Measurements from ENCODE around the gene NMU. TPM values are rescaled to one million over a fixed set of nuclear protein-coding genes. Genes with fewer than 3 reads are reported as not detected.

Gene NMU
- total and polyA plus RNA-seq, 10 of the 15 experiments (the other 5 are each of a cell fraction or from before 2014, with no cell fraction given): 0.33 TPM; not detected in 9

GRCh38 chr4:55574252-55574651 lies 61.8 kb downstream of the NMU start (continued):
- TF ChIP-seq CREM (IDR thresholded peaks at IDR 0.05; ENCODE audit: low read depth) (no peak), ZNF274 (IDR thresholded peaks at IDR 0.05; ENCODE audit: insufficient read depth, insufficient read length) (no peak), TAF1 (IDR thresholded peaks at IDR 0.05; ENCODE audit: borderline replicate concordance, low read depth, low read length) (no peak), IRF3 (IDR thresholded peaks at IDR 0.05) (no peak), POU2F2 (IDR thresholded peaks at IDR 0.05; ENCODE audit: borderline replicate concordance, low read depth, low read length) (no peak)

- Histone ChIP-seq H3K4me3 (no peak overlapping the region), H3K9me3 (replicated peaks; ENCODE audit: control insufficient read depth, insufficient read depth, low read length) (no peaks in the 10 kb centered on the region; the same call in 2 of the 3 replicates), H3K79me2 (ENCODE audit: control insufficient read depth, insufficient read depth, low read length) (no peaks in the 10 kb centered on the region), H3K9ac (ENCODE audit: control insufficient read depth, insufficient read depth, low read length) (no peak overlapping the region), H3K27me3 (replicated peaks in 1 of 2; ENCODE audit: control insufficient read depth in 2 of 2, insufficient read depth in 2 of 2, low read length in 1 of 2) (no peaks in the 10 kb centered on the region), H3K4me1 (ENCODE audit: control insufficient read depth, insufficient read depth, low read length) (0 out of 2 replicates have a peak, but pooled peaks cover 3% of the 10 kb centered on the region), H3K27ac (ENCODE audit: control insufficient read depth, insufficient read depth) (no peak overlapping the region), H4K20me1 (ENCODE audit: control insufficient read depth, insufficient read depth) (no peaks in the 10 kb centered on the region), H3K36me3 (ENCODE audit: control insufficient read depth in 2 of 2, insufficient read depth in 2 of 2, low read length in 1 of 2) (no peaks in the 10 kb centered on the region), H2AFZ (ENCODE audit: control insufficient read depth, low read depth, low read length) (no peak overlapping the region), H3K4me2 (ENCODE audit: control insufficient read depth, insufficient read depth) (no peak overlapping the region)
- SMC1A ChIA-PET (ENCODE audit: uncharacterized antibody, unreplicated experiment): no interaction called here
- CTCF ChIA-PET: interaction anchor here (1.1 kb wide), 1 partner anchor 11 kb away, joined by 5 read pairs; no protein-coding TSS in a partner anchor
- RAD21 ChIA-PET (ENCODE audit: unreplicated experiment): no interaction called here
- ATAC-seq (no peak), FAIRE-seq (no peak), DNase-seq (ENCODE audit: low read depth, low spot score) (no peak)
- intact Hi-C loops (cut with micrococcal nuclease; ENCODE audit: unreplicated experiment): no loop called here
- BruUV-seq (replicated peaks): no TSS peak
- TF ChIP-seq USF1 (IDR thresholded peaks at IDR 0.05; ENCODE audit: borderline replicate concordance, extremely low read length, insufficient read depth, low read depth, low read length) (no peak), SRF (IDR thresholded peaks at IDR 0.05; ENCODE audit: low read depth in 2 of 2, low read length in 2 of 2) (no peak), SUPT20H (IDR thresholded peaks at IDR 0.05; ENCODE audit: borderline replicate concordance, control insufficient read depth, low read depth, low read length) (no peak), TCF7 (IDR thresholded peaks at IDR 0.05; ENCODE audit: borderline replicate concordance) (no peak), ZNF274 (IDR thresholded peaks at IDR 0.05; ENCODE audit: insufficient read depth, insufficient read length) (no peak), IRF4 (IDR thresholded peaks at IDR 0.05; ENCODE audit: low read depth, low read length) (no peak), ETV6 (conservative IDR thresholded peaks at IDR 0.05 in 1 of 2, IDR thresholded peaks at IDR 0.05 in 1 of 2; ENCODE audit: borderline replicate concordance in 1 of 2, low read depth in 1 of 2) (no peak)
- WGBS (ENCODE audit: insufficient coverage, insufficient replicate concordance, low lambda C conversion rate, missing lambda C conversion rate): 52% methylated on average over 3 of the region's 3 CpGs
- in situ Hi-C loops (cut with MboI): loop anchor here (25.0 kb wide), 1 partner anchor 1260 kb away; no protein-coding TSS in a partner anchor
- POLR2A ChIA-PET: no interaction called here
Measured at GRCh38 chr4:55571806-55572205, 64.3 kb downstream of the NMU start.

Data from GM12878 (cell line).